Erythroblast (primary cell): ENCODE measurements around the gene HIGD1A.

Experiments
- GATA1 ChIP-seq: IDR thresholded peaks from 2 replicates; pipeline ENCODE4 v1.6.1; 2011; ENCODE audit warnings: low read depth, mild to moderate bottlenecking, control low read depth, low read length, moderate library complexity
- POLR2A ChIP-seq: IDR thresholded peaks from 2 replicates; pipeline ENCODE4 v1.6.1; 2011; ENCODE audit warnings: mild to moderate bottlenecking, low read length

DNA sequence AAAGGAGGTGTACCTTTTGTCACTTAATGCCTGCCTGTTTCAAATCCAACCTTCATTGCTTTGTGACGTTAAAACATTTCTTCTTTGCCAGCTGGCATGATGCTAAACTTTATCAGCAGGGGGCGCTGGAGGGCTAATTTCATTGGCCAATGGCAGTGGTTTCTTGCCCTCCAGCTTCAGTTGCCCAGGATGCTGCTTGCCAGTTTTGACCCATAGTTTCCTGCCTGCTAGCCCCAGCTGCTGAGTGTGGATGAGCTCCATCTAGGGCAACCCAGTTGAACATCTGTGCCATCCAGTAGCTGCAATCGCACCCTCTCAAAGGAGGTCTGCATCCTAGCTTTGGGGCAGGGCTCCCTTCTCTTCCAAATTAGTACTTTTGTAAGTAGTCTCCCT is 27.0 kb upstream of the HIGD1A start:
- TF ChIP-seq POLR2A: no peak
- TF ChIP-seq GATA1: no peak
